SHP77 (cell line): Measurements from ENCODE around the gene MALL.
A peak's percentile ranks its signal among the peaks of the same experiment; 100 is the strongest.
"Not testable (repeated sequence)": the region's sequence is repeated elsewhere in the genome, so short reads cannot be mapped to it uniquely, and the experiment has no call there.

ENCODE experiments used
- DNase-seq, 2 experiments: peaks; one replicate each; lab custom pipeline; 2025; lab: John Stamatoyannopoulos, UW

MALL gene

DNA sequence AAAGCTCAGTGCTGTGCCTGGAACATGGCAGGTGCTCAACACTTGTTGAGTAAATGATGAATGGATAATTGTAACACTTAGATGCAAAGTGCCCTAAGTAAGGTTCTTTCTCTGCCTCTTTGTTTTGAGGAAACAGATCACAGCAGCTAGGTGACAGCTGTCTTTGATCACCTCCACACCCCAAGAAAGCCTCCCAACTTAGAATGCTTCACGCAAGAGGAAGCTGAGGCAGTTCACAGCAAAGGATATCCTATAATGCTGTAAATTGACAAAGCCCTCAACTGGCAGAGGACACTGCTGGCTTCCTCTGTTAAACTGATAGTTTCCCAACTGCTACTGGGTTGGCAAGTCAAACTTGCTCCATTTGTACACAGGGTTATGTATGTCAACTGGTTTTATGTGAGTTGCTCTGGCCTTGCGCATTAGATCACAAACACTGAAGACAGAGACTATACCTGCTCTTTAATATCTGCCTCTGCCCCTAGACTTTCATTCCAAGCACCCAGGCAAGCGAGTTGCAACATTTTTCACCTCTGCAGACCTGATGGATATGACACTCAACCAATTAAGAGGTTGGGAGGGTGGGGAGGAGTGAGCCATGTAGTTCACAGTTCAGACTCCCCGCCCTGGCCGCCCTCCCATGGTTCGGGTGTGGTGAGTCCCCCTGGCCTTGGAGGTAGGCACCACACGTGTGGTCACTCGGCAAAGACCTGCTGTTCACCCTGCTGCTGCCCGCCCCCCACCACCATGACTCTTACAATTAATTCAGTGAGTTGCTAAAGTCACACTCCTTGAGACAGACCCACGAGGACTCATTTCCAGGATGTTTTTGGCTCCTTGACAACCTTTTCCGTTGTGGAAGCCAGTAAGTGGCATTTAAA lies 4.8 kb upstream of the MALL start:
- no peak for DNase-seq

DNA sequence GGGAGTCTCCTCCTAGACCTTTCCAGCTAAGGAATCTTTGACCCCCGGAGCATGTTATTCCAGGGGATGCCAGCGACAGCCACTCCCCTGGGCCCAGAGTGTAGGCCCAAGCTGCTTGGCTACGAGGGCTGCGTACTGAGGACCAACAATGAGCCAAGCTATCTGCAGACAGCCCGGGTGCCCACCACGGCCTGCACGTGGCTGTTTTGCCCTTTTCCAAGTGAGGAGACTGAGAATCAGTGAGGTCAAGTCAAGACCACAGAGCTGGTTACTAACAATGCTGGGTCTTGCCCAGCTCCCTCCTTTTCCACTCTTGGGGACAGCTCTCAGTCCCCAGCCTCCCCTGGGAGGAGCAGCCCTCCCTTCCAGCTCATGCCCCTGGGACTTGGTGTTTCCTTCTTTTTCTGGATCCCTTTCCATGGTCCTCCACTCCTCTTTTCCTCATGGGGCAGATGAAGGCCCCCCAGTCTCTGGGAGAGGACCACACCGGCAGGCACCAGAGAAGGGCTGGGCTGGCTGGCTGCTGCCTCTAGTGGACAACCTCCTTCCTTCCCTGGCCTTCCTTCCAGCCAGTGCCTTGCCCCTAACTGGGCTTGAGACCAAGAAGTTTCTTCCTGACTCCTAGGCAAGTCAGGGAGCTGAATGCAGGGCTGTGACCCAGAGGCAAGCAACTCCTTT lies 550 bp upstream of the MALL start:
- DNase-seq, result no peak

DNA sequence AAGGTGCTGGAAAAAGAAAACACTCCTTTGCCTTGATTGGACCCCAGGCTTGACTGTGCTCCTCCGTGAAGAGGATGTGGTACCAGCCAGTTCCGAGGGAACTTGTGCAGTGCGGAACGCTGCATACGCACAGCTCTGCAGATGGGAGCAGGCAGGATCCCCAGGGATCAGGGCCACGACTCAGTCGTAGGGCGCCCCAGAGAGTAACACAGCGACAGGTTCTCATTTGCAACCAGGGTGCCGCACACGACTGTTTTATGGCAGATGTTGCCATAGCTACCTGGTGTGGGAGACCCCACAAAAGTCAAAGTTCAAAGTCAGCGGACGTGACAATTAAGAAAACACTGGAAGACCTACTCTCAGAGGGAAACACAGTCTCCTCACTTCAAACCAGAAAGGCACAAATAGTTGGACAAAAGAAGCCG lies 779 bp downstream of the MALL start:
- no peak for DNase-seq

DNA sequence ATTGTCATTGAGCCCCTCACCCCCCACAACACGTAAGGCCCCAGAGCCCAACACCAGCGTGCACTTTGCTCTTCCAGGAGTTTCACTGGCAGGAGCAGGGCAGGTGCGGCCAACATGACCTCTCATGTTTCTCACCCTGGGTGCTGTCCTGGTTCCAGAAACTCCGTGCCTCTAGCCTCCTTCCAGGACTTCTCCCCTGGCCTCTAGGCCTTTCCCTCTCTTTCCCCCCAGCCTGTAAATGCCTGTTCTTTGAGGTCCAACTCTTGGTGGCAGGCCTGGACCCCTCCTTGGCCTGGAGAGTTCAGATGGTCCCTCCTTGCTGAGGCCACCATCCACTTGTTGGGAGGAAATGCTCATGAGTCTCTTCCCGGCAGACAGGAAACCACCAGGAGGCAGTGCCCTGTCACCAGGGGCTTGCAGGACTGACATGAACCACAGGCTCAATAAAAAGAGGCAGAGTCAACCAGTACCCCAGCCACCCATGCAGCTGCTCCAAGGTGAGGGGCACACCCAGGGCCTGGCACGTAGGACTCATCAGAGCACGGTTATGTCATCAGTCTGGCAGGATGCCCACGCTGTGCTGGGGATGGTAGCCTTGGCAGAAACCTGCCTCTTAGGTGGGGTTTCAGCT lies 1.5 kb downstream of the MALL start:
- peak; percentile 65 to 89 for DNase-seq

DNA sequence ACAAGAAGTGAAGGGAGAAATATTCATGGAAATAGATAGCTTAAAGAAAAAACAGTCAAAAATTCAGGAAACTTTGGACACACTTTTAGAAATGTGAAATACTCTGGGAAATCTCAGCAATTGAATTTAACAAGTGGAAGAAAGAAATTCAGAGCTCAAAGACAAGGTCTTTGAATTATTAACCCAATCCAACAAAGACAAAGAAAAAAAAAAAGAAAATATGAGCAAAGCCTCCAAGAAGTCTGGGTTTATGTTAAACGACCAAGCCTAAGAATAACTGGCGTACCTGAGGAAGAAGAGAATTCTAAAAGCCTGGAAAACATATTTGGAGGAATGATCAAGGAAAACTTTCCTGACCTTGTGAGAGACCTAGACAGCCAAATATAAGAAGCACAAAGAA lies 7.3 kb downstream of the MALL start:
- DNase-seq, result not testable (repeated sequence)

DNA sequence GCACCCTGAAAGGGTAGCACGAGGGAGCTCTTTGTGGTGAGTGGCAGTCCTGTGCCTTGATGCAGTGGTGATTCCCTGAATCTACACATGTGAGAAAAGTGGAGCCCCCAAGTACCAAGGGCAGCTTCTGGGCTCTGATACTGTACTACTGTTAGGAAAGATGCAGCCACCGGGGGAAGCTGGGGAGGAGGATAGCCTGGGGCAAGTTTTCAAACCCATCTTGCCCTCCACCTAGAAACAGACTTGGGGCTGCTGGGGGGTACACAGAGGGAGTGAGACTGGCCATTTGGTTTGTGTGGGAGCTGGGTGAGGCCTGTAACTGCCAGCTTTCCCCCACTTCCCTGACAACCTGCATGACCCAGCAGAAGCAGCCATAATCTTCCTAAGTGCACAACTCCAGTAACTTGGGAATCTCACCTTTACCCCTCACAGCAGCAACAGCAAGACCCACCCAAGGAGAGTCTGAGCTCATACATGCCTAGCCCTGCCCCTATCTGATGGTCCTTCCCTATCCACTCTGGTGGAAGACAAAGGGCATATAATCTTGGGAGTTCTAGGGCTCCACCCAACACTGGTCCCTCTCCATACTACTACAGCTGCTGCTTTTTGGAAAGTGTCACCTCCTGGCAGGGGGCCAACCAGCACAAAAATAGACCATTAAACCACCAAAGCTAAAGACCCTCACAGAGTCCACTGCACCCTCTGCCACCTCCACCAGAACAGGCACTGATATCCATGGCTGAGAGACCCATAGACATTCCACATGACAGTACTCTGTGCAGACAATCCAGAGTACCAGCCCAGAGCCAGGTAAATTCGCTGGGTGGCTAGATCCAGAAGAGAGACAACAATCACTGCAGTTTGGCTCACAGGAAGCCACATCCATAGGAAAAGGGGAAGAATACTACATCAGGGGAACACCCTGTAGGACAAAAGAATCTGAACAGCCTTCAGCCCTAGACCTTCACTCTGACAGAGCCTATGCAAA lies 8.2 kb downstream of the MALL start:
- DNase-seq, result no peak

DNA sequence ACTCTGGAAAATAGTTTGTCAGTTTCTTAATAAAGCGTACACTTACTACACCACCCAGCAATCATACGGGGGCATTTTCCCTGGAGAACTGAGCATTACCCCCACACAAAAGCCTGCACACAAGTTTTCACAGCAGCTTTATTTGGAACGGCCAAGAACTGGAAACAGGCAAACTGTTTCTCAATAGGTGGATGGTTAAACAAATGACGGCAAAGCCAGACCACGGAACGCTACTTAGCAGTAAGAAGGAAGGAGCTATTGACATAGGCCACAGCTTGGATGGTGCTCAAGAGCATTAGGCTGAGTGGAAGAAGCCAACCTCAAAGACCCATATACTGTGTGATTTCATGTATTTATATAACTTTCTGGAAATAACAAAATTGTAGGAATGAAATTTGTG lies 9.0 kb downstream of the MALL start:
- DNase-seq, result no peak

DNA sequence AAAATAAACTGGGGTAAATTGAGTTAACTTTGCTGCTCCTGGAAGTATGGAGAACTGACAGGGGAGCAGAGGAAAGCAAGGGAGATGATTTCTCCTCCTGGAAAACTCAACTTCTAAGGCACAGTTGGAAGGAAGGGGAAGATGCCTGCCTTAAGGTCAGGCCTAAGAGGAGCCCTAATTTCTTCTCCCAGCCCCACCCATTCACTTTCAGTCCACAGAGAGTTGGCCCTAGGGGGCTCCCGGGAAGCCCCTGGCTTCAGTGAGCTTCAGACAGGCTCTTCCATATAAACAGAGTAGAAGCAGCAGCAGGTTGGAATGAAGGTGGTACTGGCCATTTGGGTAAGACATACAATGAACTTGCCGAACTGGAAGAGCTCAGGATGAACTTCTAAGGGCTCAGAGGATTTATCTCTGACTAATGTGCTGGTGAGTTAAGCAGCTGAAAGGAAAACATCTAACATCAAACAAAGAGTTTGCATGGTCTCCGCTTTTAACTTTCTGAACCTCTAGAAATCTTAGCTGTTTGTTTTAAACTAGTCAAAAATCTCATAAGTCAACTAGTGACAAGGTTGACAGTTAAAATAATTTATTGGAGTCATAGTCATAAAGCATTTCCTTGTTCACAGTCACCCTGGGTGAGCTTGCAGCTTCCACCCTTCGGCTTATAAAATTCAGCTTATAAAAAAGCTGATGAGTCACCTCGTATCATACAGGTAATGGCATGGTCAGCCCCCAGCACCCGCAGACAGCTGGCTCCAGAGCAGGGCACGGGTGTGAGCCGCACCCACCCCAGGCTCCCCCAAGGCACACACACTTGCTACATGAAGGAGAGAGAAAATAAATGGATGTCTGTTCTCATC lies 9.8 kb downstream of the MALL start:
- peak; percentile 25 to 57 for DNase-seq

DNA sequence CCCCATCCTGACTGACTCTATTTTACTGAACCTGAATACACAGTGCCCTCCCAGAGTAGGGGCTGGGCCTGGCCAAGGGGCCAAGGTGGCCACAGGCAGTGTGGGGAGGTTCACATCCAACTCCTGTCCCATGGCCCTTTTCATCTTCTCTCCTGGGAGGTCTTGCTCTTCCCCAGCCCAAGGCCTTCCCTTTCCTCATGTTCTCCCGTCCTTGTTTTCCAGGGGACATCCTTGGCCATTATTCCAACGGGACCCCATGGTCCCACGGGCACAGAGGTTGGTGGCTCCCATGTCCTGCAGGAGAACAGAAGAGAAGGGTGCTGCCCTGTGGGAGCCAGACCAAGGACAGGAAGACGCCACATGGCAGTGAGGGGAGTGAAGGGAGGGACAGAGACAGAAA lies 10.4 kb downstream of the MALL start:
- DNase-seq, result no peak

DNA sequence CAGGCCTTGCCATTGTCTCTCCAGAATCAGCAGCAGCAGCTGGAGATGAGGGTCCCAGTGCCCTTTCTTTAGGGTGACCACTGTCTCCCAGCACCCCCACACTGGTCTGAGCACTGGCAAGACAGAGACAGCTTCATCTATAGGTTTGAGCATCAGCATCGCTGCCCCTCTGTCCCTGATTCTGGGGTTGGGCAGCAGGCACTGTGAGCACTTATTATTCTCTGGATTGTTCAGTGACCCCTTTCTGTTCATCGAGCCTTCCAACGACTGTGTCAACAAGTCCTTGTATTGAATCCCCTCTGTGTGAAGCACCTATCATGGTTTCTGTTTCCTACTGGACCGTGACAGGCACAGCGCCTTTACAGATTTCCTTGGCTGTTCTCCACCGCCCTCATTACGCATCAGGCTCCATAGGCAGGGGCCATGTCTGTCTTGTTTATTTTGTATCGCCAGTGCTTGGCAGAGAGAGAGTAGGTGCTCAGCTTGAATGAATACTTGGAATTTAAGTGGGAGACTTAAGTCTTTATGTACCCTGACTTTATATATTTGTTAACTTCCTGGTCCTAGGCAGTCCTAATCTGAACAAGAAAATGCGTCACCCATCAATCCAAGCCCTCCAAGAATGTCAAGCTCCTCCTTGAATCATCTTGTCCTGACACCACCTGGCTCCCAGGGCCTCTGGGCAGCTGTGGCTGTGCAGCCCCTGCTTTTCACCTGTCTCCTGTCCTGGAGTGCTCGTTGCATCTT lies 11.4 kb downstream of the MALL start:
- DNase-seq, result peak; percentile 47 to 57

DNA sequence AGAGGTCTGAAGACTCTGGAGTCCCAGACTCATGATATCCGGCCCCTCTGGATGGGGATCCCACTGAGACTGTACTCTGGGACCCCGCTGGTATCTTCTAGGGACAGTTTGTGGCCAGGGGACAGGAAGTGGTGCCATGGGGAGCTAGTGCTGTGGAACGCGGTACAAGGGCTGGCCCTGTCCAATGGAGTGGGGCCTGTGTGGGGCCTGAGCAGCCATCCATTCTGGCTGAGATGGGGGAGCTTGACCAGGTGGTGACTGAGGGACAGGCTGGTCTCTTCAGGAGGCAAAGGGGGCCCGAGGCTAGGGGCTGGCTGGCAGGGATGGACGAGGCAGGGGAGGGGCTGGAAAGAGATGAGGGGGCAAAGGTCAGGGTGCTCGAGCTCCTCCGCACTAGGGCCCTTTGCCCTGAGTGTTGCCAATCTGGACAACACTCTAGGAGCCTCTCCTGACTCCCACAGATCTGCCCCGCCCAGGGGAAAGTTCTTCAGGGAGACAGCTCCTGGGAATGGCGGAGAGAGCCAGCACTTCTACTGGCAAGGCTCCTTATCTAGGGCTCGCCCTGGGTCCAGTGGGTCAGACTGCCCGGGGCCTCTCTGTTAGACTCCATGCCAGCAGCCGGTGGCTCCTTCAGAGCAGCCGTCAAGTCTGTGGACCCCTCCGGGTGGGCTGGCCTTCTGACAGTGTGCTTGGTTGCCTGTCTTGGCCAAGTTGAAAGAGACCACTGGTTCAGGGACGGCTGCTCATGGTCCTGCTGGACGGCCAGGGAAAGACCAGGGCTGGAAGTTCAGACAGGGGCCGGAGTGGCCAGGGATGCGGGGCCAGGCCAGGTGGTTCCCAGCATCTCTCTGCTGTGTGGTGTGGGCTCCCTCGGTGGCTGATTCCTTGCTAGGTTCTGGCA lies 12.3 kb downstream of the MALL start:
- DNase-seq, result no peak

DNA sequence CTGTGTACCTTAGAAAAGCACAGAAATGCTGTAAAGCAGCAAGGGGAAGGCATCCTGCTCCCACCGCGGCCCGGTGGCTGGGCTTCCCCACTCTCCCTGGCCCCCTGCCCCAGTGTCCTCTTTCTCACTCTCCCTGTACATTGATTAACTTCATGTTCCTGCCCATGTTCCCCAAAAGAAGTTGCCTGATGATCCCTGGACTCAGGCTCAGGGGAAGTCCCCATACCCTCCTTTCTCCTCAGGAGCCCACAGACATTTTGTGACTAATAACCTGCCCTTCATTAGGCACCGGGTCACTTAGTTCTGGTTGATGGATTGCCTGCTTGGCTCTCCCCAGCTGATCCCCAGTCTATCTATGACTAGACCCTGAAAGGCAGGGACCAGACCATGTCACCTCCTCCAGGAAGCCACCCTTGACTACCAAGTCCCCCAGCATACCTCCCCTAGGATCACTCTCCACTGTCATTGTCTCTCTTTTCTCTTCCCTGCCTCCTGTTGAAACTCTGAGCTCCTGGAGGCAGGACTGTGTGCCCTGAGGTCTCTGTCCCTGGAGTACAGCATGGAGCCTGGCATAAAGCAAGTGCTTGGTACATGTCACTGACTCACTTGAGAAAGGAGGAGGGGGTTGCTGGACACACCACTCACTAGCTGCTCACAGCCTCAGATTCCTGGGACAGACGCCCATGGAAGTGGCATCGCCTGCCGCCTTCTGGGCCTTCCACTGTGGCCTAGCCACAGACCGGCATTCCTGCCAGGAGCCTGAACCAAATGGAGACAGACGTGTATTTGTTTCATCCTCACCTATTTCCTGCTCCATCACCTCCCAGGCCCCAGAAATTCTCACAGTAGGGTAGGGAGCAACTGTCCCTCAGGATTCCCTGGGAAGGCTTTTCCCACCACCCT lies 13.5 kb downstream of the MALL start:
- DNase-seq, result no peak

DNA sequence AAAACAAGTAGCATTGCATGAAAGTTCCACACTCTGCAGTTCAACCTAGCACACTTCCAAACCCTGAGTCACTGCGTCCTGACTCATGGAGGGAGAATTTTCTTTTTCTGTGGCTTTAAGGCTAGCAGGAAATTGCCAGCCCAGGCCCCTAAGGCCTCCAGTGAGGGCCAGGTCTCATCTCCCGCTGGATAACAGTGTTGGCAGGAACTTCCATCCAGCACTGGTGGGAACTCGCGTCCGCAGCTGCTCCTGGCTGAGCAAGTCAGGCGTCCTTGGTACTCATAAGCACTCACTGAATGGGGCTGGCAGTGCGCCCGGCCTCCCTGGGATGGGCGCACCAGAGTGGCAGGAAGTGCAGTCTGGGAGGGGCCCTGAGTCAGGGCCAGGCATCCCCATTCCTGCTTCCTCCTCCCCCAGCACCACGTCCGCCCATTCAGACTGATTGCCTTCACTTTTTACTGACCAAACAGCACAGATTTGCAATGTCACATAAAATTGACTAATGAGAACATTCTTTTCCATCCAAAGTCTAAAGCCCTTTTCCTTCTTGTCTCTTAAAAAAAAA lies 14.3 kb downstream of the MALL start:
- DNase-seq, result peak; percentile 91 to 97

DNA sequence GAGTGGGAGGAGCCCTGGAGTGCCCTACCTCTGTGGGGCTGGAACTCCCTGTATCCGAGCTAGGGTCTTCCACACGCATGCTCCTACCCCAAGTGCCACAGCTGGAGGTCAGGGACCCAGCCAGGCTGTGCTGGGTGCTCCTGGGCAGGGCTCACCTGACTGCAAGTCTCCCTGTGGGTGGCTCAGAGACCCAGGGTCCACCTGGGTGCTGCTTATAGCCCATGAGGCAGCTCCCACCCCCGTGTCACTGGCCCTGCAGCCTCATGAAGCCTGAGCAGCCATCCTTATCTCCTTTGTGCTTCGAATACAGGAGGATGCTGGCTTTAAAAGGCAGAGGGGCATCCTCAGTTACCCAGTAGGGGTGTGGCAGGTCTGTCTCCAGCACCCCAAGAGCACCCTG lies 14.7 kb downstream of the MALL start:
- DNase-seq, result not testable (repeated sequence)

DNA sequence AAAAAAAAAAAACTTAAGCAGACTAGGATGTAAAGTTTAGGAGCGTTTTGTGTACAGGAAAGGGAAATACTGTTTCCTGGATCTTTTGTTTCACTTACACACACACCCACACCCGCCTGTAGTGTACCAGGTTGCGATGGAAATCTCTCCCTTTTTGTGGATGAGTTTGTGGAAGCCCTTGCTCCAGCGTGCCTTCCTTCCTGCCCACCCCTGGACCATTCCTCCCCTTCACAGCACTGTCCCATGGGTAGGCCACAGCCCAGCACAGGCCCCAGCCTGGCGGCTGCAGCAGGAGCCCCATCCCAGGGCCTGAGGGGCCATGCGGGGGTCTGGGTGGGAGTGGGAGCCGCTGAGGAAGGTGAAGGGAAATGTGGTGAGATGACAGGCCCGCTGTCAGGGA lies 15.1 kb downstream of the MALL start:
- no peak for DNase-seq

DNA sequence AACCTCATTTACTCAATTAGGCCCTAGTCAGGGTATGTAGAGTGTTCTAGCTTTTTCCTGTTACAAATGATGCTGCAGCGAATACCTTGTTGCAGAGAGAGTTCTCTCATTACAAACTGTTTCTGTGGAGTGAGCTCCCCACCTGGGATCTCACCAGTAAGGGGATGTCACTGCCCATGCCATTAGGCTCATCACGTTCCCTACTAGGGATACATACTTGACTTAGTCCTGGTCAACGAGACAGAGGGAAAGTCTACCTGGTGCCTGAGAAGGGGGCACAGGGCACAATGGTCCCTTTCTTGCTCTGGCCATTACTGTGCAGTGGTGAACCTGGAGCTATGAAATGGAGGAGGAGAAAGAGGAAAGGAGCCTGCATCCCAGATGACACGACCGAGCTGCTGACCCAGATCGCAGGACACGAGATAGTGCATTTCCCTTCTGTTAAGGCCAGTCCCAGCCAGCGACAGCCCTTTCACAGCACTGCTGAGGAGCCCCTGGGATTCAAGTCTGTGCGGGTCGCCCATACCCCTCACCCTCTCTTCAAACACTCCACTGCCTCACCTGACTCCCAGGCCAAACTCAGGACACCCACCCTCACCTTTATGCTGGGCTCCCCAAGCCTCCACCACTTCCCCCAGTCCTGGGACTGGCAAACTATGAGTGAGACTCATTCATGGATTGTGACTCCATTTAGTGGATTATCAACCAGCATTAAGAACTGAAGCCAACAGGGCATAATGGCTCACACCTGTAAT lies 16.0 kb downstream of the MALL start:
- no peak for DNase-seq

DNA sequence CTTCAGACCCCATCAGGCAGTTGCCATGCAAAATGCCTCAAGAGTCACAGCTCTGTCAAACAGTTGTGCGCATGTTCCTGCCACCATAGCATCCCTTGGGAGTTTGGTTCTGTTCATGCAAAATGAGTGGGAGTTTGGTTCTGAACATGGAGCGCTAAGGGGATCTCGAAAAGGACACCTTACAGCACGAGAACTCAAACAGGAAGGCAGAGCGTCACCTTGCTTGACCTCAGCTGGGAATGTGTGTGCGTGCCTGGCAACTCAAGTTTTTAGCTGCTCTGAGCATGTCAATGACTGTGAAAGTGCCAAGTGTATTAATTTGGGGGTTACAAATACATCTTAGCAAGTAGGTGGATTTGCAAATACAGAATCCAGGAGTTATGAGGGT lies 16.6 kb downstream of the MALL start:
- DNase-seq, result no peak
